Measurements from ENCODE around the gene KCNAB1.
"Not testable (repeated sequence)": the region's sequence is repeated elsewhere in the genome, so short reads cannot be mapped to it uniquely, and the experiment has no call there.

The KCNAB1 gene

GRCh38 chr3:156120528-156121251 is at the start of gene KCNAB1:
Gene KCNAB1, plus strand, starts transcription at chr3:156120578.
- no peak for DNase-seq (ENCODE audit: low read depth)

GRCh38 chr3:156071031-156071430 is 49.3 kb upstream of the KCNAB1 start:
- no peak for DNase-seq (ENCODE audit: low read depth)

- not testable (repeated sequence) for DNase-seq (ENCODE audit: low read depth)
These were observed 47.3 kb upstream of the KCNAB1 start for GRCh38 chr3:156072950-156073657.

- DNase-seq (ENCODE audit: low read depth), result no peak
These were observed 30.3 kb upstream of the KCNAB1 start for GRCh38 chr3:156090126-156090525.

GRCh38 chr3:156093964-156094363 is 26.4 kb upstream of the KCNAB1 start:
- no peak for DNase-seq (ENCODE audit: low read depth)

- no peak for DNase-seq (ENCODE audit: low read depth)
These were observed 26.0 kb upstream of the KCNAB1 start for GRCh38 chr3:156094391-156094790.

GRCh38 chr3:156095652-156096051 is 24.7 kb upstream of the KCNAB1 start:
- not testable (repeated sequence) for DNase-seq (ENCODE audit: low read depth)

GRCh38 chr3:156098437-156099035 is 21.8 kb upstream of the KCNAB1 start:
- DNase-seq (ENCODE audit: low read depth), result no peak

GRCh38 chr3:156099348-156099747 is 21.0 kb upstream of the KCNAB1 start:
- not testable (repeated sequence) for DNase-seq (ENCODE audit: low read depth)

GRCh38 chr3:156099984-156100383 is 20.4 kb upstream of the KCNAB1 start:
- not testable (repeated sequence) for DNase-seq (ENCODE audit: low read depth)

- DNase-seq (ENCODE audit: low read depth), result no peak
These were observed 18.0 kb upstream of the KCNAB1 start for GRCh38 chr3:156102267-156102931.

- no peak for DNase-seq (ENCODE audit: low read depth)
These were observed 13.5 kb upstream of the KCNAB1 start for GRCh38 chr3:156106721-156107373.

GRCh38 chr3:156107504-156107903 is 12.9 kb upstream of the KCNAB1 start:
- no peak for DNase-seq (ENCODE audit: low read depth)

- DNase-seq (ENCODE audit: low read depth), result no peak
These were observed 11.8 kb upstream of the KCNAB1 start for GRCh38 chr3:156108616-156109015.

GRCh38 chr3:156109989-156110388 is 10.4 kb upstream of the KCNAB1 start:
- DNase-seq (ENCODE audit: low read depth), result no peak

- no peak for DNase-seq (ENCODE audit: low read depth)
These were observed 6.1 kb downstream of the KCNAB1 start for GRCh38 chr3:156126467-156126866.

- no peak for DNase-seq (ENCODE audit: low read depth)
These were observed 10.9 kb downstream of the KCNAB1 start for GRCh38 chr3:156131241-156131640.

GRCh38 chr3:156131799-156132198 is 11.4 kb downstream of the KCNAB1 start:
- no peak for DNase-seq (ENCODE audit: low read depth)

- no peak for DNase-seq (ENCODE audit: low read depth)
These were observed 11.9 kb downstream of the KCNAB1 start for GRCh38 chr3:156132313-156132712.

GRCh38 chr3:156133076-156133475 is 12.7 kb downstream of the KCNAB1 start:
- DNase-seq (ENCODE audit: low read depth), result no peak

- no peak for DNase-seq (ENCODE audit: low read depth)
These were observed 15.7 kb downstream of the KCNAB1 start for GRCh38 chr3:156135921-156136638.

All from activated T-cell treated with anti-CD3 and anti-CD28 coated beads for 48 hours (primary cell).